AG08396 (cell line): ENCODE results near the gene PRKCG.
"Not testable (repeated sequence)": the region's sequence is repeated elsewhere in the genome, so short reads cannot be mapped to it uniquely, and the experiment has no call there.

ENCODE experiments used
- DNase-seq: peaks from one replicate; pipeline ENCODE4 v3.0.0; 2012; ENCODE audit warnings: low spot score, mixed read lengths

PRKCG gene

GRCh38 chr19:53881482-53882390 is at the start of gene PRKCG:
Gene PRKCG (plus strand): TSS chr19:53882197. CDS start chr19:53882495, 298 bp downstream.
- peak; percentile 49 for DNase-seq

- not testable (repeated sequence) for DNase-seq
These were observed 49.1 kb upstream of the PRKCG start for GRCh38 chr19:53832861-53833260.

- DNase-seq = not testable (repeated sequence)
These were observed 43.6 kb upstream of the PRKCG start for GRCh38 chr19:53838446-53838845.

- not testable (repeated sequence) for DNase-seq
These were observed 41.8 kb upstream of the PRKCG start for GRCh38 chr19:53840241-53840640.

GRCh38 chr19:53840914-53841313 is 41.1 kb upstream of the PRKCG start:
- not testable (repeated sequence) for DNase-seq

GRCh38 chr19:53844849-53845246 is 37.1 kb upstream of the PRKCG start:
- DNase-seq = no peak

GRCh38 chr19:53847555-53847954 is 34.4 kb upstream of the PRKCG start:
- no peak for DNase-seq

- DNase-seq = no peak
These were observed 32.7 kb upstream of the PRKCG start for GRCh38 chr19:53849237-53849676.

- DNase-seq = no peak
These were observed 28.3 kb upstream of the PRKCG start for GRCh38 chr19:53853707-53854106.

- no peak for DNase-seq
These were observed 17.6 kb upstream of the PRKCG start for GRCh38 chr19:53864308-53864836.

- DNase-seq = peak; percentile 5
These were observed 16.5 kb upstream of the PRKCG start for GRCh38 chr19:53865523-53865917.

GRCh38 chr19:53865918-53866864 is 15.8 kb upstream of the PRKCG start:
- DNase-seq = peak; percentile 87

- DNase-seq = peak; percentile 23
These were observed 15.2 kb upstream of the PRKCG start for GRCh38 chr19:53866865-53867224.

GRCh38 chr19:53867225-53868090 is 14.5 kb upstream of the PRKCG start, which contains the start of gene MYADM:
Gene MYADM (plus strand): TSS chr19:53867883. CDS start chr19:53873530, 5,647 bp downstream.
- peak; percentile 99 for DNase-seq

GRCh38 chr19:53868091-53868891 is 13.7 kb upstream of the PRKCG start:
- peak; percentile 84 for DNase-seq

- peak; percentile 91 for DNase-seq
These were observed 12.8 kb upstream of the PRKCG start for GRCh38 chr19:53868892-53869804.

- not testable (repeated sequence) for DNase-seq
These were observed 12.1 kb upstream of the PRKCG start for GRCh38 chr19:53869805-53870484.

- peak; percentile 17 for DNase-seq
These were observed 11.5 kb upstream of the PRKCG start for GRCh38 chr19:53870485-53870844.

GRCh38 chr19:53871454-53871853 is 10.5 kb upstream of the PRKCG start:
- DNase-seq = peak; percentile 5
